Activated CD8-positive, alpha-beta memory T cell treated with anti-CD3 and anti-CD28 coated beads, Interleukin-2, amount 50 U/mL, for 48 hours (primary cell): ENCODE data around the gene SYNJ1.
A peak's percentile ranks its signal among the peaks of the same experiment; 100 is the strongest.

Experiments
- DNase-seq: peaks from one replicate; pipeline ENCODE4 v3.0.0-alpha.2; 2020

SYNJ1 gene

DNA sequence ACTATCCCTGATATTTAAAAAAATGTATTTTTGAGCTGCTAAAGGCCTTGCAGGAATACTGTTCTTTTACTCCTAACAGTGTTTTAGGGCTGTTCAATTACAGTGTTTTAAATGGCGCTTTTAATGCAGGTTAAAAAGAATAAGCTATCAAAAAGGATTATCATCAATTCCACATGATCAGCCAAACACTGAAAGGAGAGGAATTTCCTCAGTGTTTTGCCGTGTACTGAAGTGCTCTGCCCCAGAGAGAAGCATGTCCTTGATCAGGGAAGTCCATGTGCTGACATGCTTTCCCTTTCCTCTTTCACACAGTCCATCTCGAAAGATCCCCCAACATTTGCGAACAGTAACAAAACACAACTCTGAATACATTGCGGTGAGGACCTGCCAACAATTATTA, 119.0 kb downstream of the SYNJ1 start:
- DNase-seq, result no peak

DNA sequence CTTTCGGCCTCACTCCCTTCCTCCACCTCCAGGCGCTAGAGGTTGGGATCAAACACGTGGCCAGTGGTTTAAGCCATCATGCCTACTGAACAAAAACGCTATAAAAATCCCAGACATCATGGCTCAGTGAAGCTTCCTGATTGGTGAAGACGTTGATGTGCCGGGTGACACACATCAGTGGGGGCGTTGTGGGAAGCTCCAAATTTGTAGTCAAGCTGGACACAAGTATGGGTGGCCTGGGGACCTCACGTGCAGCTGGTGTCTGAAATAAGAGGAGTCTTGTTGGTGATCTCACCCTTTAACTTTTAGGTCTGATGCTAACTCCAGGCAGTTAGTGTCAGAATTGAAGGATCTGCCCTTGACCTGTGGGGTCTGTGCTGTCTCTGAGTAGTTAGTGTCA, 122.3 kb downstream of the SYNJ1 start:
- no peak for DNase-seq

DNA sequence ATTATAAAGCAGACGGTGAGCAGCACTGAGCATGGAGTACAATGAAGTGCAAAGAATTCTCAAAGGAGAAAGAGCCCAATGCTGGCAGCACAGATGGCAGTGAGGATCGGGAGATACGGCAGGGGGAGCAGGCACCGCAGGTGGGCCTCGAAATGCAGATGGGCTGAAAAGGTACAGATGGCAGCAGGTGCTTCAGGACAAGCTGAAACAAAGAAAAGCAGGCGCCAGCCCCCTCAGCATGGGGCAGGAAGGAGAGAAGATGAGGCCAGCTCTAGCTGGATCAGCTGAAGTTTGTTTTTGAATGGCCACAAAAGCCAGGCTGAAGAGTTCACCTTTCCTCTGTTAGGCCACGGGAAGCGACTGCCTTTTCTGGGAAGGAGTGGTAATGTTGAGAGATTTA, 123.3 kb downstream of the SYNJ1 start:
- no peak for DNase-seq

DNA sequence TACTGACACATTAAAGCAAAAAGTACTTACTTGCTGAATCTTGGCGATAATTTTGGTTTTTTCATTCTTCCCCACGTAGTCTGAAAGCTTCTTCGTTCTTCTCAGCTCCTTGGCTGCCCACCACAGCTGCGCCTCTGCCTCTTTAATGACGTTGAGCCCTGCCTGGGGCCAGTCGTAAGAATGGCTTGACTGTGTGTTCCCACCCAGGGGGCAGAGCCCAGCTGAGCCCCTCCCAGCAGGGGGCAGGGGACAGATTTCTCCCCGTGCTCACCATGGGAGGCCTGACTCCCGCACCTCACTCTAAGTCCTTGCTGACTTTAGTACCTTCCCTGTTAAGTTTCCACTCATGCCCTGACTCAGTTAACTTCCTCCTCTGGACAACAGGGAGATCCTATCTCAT, 124.7 kb downstream of the SYNJ1 start:
- no peak for DNase-seq

DNA sequence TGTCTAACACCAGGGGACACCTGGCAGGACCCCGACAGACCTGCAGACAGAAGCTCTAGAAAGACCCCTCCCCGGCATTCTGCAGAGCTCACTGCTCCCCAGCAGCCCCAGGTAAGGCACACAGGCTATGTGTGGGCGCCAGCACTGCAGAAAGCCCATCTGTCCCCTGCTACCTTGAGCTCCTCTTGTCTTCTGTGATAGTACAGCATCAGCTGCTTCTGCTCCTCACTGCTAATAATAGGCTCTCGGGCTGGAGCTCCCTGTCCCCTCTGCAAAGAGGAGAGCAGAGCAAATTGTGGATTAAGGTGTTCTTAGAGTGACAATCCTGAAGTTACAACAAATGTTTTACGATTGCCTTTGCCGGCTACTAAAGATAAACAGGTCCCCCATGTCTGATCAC, 125.7 kb downstream of the SYNJ1 start:
- DNase-seq, result no peak

DNA sequence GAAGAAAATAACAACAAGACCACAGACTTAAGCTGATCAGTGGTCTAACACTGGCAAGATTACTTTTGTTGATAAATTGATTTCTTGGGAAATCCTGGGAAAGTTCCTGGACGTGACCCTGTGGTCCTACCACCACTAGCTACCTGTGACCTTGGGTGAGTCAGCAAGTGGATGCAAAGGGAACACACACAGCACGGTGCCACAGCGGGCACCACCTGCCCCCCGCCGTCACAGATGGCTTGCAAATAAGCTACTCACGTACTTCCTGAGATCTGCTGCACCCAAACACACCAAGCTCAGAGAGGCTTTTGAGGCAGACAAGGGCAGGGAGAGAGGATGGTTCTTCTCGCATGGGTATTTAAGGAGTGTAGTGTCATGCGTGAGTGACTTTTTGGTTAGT, 128.3 kb downstream of the SYNJ1 start:
- DNase-seq, result no peak

DNA sequence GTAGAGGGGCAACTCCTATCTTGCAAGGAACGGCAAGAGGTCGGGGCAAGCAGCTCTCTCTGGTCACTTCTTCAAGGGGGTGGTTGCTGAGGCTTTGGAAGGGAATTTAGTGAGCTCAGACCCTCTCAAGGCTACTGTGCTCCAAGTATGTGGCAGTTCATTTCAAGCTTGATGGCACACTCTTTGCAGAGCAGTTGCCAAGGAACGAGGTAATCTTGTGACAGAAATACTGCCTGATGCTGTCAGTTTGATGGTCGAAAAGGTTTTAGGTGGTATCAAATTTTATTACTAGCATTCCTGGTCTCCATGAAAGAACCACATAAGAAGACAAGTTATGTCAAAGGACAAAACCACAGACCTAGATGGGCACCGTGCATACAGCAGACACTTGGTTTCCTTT, 128.7 kb downstream of the SYNJ1 start:
- DNase-seq, result no peak

DNA sequence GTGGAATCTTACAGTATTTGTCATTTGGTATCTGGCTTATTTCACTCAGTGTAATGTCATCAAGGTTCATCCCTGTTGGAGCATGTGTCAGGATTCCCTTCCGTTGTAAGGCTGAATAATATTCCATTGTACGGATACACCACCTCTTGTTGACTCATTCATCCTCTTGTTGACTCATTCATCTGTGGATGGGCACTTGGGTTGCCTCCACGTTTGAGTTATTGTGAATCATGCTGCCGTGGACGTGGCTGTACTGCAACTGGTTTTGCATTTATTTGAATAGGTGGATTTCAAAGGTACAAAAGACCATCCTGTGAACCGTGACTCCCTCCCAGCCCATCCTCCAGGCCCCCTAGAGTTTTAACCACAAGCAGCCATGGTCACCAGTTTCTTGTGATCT, 130.6 kb downstream of the SYNJ1 start:
- DNase-seq, result no peak

DNA sequence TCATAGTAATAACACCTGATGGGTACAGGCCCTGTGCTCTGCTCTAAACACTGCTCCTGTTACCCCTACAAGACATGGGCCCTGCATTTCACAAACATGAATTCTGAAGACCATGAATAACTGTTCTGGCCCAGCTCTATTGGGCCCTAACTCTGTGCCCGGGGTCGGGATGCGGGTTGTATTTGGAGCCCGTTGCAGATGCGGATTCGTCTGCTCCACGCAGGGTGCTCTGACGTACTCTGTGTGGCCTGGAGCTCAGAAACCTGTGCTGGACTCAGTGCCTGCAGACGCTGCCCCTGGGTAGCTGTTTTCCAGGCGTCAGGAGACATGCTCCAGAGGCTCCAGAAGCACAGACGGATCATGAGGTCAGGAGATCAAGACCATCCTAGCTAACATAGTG, 132.4 kb downstream of the SYNJ1 start:
- DNase-seq, result no peak

DNA sequence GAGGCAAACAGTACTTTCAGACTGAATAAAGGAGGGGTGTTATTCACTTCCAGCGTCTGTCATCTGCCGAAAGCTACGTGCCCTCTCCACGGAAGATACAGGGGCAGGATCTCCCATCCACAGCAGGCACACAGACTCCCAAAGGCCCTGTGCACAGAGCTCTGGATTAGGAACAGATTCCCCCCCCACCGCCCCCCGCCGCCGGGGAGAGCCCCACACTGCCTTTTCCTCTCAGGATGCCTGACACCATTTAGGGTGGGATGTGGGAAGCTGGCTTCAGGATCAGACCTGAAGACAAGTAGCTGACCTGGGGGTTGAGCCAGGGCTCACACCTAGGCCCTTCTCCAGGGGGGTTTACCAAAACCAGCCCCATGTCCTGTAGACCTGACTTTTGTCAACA, 134.1 kb downstream of the SYNJ1 start:
- DNase-seq, result no peak

DNA sequence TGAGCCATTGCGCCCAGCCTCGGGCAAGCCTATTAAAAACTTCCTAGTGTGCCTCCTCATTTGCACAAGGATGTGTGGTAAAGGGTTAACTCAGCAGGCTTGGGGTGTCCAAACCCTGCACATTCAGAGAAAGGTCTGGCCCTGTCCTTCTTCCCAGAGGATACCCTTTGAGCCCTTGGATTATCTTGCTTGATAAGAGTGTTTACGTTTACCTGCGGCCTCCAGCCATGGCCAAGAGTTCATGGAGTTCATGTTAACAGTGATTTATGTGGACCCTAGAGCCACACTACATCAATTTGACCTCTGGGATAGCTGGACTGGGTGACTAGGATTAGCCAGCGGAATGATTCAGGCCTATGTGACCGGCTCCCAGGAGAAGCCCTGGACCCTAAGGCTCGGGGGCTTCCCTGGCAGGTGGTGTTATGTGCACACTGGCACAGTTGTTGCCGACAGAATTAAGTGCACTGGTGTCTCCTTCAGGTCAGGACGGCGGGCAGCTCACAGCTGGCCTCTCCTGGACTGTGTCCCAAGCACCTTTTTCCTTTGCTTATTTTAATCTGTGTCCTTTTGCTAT, 134.8 kb downstream of the SYNJ1 start:
- no peak for DNase-seq

DNA sequence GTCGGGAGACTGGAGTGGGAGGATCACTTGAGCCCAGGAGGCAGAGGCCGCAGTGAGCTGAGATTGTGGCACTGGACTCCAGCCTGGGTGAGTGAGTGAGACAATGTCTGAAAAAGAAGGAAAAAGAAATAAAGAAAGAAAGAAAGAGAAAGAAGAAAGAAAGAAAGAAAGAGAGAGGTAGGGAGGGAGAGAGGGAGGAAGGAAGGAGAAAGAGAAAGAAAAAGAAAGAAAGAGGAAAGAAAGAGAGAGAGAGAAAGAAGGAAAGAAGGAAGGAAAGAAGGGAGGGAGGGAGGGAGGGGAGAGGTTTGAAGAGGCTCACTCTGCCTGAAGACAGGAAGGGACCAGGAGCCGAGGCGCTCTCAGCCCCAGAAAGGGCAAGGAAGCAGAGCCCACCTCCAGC, 137.7 kb downstream of the SYNJ1 start:
- DNase-seq, result no peak

DNA sequence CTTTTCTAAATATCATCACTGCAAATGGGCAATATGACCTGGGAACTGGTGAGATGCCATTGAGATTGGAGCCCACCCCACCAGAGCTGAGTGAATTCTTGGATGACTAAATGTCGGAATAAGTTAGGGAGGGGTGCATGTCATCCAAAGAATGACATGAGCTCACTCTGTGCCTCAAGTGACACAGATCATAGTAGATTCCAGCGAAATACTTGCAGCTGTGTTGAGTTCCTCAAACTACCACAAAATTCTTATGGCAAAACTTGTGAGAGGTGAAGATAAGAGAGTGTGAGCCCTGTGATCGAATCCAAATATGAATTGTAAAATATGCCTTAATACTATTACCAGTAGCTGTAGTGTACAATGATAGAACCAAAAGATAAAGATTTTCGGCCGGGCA, 140.2 kb downstream of the SYNJ1 start:
- no peak for DNase-seq

DNA sequence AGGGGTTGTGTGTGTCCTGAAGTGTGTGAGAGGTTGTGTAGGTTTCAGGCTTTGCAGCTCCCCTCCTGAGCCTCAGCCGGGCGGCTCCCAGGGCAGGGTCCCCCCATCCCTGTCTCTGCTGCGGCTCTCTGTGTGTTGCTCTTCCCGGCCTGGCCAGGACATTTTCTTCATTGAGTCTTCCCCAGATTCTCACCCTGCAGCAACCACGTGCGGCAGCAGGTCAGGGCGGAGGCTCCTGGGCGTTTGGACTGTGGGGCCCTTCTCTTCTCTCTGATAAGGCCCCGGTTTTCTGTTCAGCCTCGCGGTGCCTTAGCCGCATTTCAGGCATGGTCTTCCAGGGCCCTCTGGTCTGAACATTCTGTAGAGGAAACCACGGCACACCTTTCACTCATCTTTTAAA, 140.7 kb downstream of the SYNJ1 start:
- no peak for DNase-seq

DNA sequence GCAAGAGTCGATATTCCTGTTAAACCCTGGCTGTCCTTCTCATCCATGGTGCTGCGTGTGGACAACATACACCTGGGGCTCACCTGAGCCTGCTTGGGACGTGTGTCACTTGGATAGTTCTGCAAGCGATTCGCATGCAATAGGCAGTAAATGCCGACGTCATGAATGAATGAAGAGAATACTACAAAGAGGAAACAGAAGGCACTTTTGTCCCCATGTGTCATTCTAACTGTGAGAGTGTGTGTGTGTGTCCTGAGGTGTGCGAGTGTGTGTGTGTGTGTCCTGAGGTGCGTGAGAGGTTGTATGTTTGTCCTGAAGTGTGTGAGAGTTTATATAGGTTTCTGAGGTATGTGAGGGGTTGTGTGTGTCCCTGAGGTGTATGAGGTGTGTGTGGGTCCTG, 141.8 kb downstream of the SYNJ1 start:
- DNase-seq, result no peak

DNA sequence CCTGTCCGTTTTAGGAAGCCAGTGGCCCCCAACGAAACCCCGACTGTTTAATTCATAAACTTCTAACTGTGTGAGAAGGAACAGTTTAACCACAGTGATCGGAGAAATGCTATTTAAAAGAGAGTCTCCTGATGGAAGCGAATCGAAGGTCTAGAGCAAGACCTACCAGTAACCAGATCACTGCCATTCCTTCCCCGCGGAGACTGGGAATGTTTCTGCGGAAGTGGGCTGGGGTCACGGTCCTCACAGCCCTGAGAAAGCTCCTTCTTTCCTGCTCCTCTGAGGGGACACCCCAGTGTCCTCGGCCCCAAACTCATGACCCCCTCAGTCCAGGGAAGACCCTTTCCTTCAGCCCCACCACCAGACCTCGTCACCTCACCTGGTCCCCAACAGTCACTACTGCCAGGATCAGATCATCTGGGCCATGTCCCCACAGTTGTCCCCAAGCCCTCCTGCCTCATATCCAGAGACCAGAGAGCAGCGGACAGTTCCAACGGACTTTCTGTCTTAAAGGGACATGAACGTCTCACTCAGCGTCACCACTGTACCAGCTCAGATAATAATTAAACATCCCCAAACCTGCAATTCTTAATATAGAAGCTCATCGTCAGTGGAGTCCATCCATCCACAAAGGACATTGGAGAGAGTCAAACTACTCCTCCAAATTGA, 142.6 kb downstream of the SYNJ1 start, which contains the start of gene TCP10L:
Gene TCP10L, minus strand, starts transcription at position 482 of the 669 bp plus-strand sequence. CDS start 1,219 bp downstream, outside the sequence.
- no peak for DNase-seq

DNA sequence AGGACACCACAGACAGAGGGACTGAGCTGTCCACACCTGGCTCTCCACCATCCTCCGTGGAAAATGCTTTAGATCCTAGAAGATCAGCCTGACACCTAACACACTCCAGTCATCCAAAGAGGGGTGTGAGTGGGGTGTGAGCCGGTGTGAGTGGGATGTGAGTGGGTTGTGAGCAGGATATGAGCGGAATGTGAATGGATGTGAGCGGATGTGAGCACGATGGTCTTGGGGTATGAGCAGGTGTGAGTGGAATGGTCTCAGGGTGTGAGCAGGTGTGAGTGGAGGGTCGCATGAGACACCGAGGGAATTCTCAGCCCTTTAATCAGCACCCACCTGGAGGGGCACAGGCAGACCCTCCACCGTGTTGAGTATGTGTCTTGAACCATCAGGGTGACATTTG, 143.3 kb downstream of the SYNJ1 start:
- DNase-seq, result no peak

DNA sequence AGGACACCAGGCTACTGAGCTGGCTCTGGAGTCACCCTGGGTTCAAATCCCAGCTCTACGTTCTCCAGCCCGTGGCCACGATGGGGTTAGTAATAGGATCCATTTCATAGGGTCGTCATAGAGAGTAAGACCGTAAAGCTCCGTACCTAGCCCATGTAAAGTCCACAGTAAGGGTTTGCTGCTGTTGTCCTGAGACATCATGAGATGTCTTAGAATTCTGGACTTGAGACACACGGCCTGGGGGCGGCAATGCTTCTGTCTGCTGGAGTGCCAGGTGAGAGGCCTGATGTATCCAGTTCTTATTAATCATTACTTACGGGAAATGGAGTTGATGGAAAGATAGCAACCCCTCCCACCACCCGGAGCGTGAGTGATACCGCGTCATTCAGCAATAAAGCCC, 146.1 kb downstream of the SYNJ1 start:
- peak; percentile 8 for DNase-seq

DNA sequence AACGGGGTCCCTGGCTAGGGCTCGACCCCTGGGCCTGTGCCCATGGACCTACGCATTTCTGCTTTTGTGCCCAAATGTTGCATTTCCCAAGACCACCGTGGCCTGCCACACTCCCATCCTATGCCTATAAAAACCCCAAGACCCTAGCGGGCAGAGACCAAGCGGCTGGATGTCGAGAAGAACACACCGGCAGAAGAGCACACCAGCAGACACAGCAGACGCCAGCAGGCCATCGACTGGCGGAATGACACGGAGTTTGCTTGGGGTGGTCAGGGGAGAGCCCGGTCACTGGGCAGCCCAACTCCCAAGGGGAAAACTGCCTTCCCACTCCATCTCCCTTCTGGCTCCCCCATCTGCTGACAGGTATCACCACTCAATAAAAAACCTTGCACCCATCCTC, 146.9 kb downstream of the SYNJ1 start:
- DNase-seq, result no peak
